NB4 (cell line): Measurements from ENCODE around the gene FOXP1.

ENCODE experiments used
- DNase-seq: peaks from one replicate; pipeline ENCODE4 v3.0.0; 2010; ENCODE audit warnings: low read depth
- H3K4me3 ChIP-seq: one replicate; pipeline ENCODE4 v1.5.1; 2011; ENCODE audit warnings: mild to moderate bottlenecking, low read depth, low read length, moderate library complexity
- MYC ChIP-seq: IDR thresholded peaks from 2 replicates; pipeline ENCODE4 v1.6.1; 2011; ENCODE audit warnings: low read depth, low read length
- POLR2A ChIP-seq: IDR thresholded peaks from 2 replicates; pipeline ENCODE4 v1.6.1; 2011; ENCODE audit warnings: mild to moderate bottlenecking; ENCODE audit not compliant: insufficient read length; ENCODE audit errors: extremely low read depth
- TF ChIP-seq, protein P1 (sequence below): IDR thresholded peaks from one replicate; pipeline ENCODE4 v1.5.1; 2012; ENCODE audit warnings: low read depth, low read length
- TF ChIP-seq, protein P2 (sequence below): IDR thresholded peaks from 2 replicates; pipeline ENCODE4 v1.6.1; 2011; ENCODE audit warnings: low read depth, low read length

The FOXP1 gene

GRCh38 chr3:71466483-71466882 is 117.0 kb downstream of the FOXP1 start:
- TF ChIP-seq, protein P1, sequence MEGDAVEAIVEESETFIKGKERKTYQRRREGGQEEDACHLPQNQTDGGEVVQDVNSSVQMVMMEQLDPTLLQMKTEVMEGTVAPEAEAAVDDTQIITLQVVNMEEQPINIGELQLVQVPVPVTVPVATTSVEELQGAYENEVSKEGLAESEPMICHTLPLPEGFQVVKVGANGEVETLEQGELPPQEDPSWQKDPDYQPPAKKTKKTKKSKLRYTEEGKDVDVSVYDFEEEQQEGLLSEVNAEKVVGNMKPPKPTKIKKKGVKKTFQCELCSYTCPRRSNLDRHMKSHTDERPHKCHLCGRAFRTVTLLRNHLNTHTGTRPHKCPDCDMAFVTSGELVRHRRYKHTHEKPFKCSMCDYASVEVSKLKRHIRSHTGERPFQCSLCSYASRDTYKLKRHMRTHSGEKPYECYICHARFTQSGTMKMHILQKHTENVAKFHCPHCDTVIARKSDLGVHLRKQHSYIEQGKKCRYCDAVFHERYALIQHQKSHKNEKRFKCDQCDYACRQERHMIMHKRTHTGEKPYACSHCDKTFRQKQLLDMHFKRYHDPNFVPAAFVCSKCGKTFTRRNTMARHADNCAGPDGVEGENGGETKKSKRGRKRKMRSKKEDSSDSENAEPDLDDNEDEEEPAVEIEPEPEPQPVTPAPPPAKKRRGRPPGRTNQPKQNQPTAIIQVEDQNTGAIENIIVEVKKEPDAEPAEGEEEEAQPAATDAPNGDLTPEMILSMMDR = no peak
- TF ChIP-seq MYC (no peak), POLR2A (no peak)
- TF ChIP-seq, protein P2, sequence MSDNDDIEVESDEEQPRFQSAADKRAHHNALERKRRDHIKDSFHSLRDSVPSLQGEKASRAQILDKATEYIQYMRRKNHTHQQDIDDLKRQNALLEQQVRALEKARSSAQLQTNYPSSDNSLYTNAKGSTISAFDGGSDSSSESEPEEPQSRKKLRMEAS = no peak
- no peak overlapping the region for H3K4me3 ChIP-seq
- DNase-seq = no peak

DNA sequence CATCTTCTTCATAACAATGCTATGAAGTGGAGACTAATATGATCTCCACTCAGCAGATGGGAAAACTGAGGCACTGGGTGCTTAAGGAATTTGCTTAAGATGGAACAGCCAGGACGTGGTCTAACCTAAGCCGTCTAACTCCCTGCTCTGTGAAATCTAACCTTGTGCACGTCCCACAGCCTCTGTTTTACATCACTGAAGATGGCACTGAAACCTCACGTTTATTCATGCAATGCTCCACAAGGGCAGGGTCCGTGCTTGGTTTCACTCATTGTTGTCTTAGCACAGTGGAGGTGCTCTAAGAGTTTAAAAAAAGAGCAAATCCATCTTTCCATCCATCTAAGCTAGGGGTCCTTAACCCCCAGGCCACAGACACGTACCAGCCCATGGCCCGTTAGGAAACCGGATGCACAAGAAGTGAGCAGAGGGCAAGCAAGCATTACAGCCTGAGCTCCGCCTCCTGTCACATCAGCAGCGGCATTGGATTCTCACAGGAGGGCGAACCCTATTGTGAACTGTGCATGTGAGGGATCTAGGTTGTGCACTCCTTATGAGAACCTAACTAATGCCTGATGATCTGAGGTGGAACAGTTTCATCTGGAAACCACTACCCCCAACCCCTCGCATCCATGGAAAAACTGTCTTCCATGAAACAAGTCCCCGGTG is 118.0 kb downstream of the FOXP1 start:
- no peak overlapping the region for H3K4me3 ChIP-seq
- TF ChIP-seq, protein P2 = no peak
- TF ChIP-seq, protein P1 = no peak
- TF ChIP-seq MYC (no peak), POLR2A (no peak)
- no peak for DNase-seq

DNA sequence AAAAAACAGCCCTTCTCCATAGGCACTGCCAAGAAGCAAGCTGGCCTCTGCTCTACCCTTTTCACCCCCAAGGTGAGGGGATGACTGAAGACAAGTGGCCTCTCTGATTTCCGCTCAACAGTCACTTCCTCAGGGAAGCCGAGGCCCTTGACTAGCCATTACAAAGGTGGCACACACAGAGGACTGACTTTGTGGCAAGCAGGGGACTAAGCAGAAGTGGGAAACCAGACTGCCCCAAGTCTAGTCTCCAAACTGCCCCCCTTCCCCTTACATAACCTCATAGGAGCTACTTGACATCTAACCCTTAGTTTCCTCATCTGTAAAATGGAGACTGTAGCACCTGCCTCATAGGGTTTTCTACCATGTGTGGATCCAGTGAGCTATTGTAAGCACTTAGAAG is 118.9 kb downstream of the FOXP1 start:
- DNase-seq = peak; percentile 56
- TF ChIP-seq MYC (no peak), POLR2A (no peak)
- TF ChIP-seq, protein P2 = no peak
- TF ChIP-seq, protein P1 = no peak
- H3K4me3 ChIP-seq = no peak overlapping the region

GRCh38 chr3:71463617-71464016 is 119.9 kb downstream of the FOXP1 start:
- TF ChIP-seq, protein P1 = no peak
- TF ChIP-seq, protein P2 = no peak
- TF ChIP-seq MYC (no peak), POLR2A (no peak)
- no peak for DNase-seq
- no peak overlapping the region for H3K4me3 ChIP-seq

- no peak overlapping the region for H3K4me3 ChIP-seq
- no peak for TF ChIP-seq POLR2A
- TF ChIP-seq, protein P1 = no peak
- TF ChIP-seq, protein P2 = no peak
- no peak for TF ChIP-seq MYC
- DNase-seq = no peak
These were observed 120.9 kb downstream of the FOXP1 start for GRCh38 chr3:71462586-71462985.
